GM18499 (cell line): ENCODE measurements around the gene RNU1-3.
"Not testable (repeated sequence)": the region's sequence is repeated elsewhere in the genome, so short reads cannot be mapped to it uniquely, and the experiment has no call there.

Experiments used
- ATAC-seq: cut with Tn5 transposase; IDR thresholded peaks from one replicate; pipeline ENCODE4 v1.9.1; 2021; ENCODE audit warnings: moderate number of reproducible peaks; ENCODE audit not compliant: insufficient read depth, unreplicated experiment

The RNU1-3 gene

DNA sequence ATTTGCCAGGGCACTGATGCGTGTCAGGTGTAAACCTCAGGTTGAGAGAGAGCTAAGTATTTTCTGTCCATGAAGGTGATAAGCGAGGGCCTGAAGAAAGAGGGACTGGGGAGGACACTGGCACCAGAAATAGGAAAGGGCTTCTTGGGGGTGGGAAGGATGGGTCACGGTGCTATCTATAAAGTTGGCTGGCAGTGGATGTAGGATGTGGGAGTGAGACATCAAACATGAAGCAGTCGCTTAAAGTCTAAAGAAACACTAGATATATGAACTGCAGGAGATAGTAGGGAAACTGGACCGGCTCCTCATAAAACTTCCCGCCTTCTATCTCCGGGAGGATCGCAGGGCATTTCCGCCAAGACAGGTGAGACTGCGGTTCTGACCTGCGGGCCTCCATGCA lies 912 bp downstream of the RNU1-3 start:
- ATAC-seq = not testable (repeated sequence)

DNA sequence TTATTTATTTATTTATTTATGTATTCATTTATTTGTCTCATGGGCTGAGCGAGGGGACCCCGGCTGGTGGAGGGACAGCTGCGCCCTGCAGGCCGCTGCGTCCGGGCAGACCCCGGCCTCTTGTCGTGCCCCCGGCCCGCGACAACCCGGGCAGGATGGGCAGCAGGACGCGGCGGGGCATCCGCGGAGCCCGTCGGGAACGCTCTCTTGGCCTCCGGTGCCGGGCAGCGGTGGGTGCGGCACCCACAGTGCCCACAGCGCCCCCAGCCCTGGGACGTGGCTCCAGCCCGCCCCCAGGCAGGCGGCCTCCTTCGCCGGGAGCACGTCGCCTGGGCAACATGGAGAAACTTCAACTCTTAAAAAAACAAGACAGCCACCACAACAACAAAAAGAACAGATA lies 8.5 kb downstream of the RNU1-3 start:
- not testable (repeated sequence) for ATAC-seq

DNA sequence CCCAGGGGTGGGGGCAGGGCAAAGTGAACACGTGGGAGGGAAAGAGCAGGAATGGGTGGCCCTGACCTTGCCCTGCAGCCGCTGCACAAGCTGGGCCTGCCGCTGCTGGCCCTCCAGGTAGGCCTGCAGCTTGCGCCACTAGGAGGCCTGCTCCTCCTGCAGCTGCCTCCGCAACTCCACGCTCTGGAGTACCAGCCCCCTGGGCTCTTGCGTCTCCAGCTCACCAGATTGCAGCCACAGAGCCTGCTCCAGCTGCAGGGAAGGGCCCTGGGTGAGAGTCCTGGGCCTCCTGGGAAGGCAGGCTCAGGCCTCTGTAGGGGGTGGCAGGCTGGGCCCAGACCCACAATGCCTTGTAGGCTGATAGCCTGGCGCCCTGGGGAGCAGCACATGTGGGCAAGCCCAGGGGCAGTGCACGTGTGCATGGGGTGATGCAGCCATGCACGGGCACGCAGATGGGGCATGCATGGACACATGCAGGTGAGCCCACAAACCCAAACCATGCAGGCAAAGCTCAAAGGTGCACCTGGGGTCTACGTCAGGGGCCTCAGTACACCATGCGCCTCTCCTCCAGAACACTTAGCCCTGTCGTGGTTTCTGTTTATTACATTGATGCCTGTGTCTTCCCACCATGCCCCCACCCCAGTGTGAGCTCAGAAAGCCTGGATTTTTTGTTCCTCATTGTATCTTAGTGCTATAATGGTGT lies 9.6 kb downstream of the RNU1-3 start:
- not testable (repeated sequence) for ATAC-seq

DNA sequence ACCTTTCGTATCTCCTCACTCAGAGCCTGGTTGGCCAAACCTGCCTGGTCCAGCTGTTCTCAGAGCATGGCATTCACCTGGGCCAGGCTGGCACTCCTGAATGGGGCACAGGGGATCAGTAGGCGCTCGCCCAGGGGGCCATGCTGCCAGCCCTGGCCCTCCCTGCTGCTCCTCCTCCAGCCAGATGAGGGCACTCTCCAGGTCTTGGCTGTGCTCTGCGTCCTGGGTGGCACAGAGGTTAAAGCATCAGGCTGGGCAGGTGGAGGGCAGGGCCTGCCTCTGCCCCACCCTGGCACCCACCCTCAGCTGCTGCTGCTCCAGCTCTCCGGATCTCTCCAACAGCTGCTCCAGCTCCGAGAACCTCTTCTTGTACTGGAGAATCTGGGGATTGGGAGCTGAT lies 10.2 kb downstream of the RNU1-3 start:
- not testable (repeated sequence) for ATAC-seq

DNA sequence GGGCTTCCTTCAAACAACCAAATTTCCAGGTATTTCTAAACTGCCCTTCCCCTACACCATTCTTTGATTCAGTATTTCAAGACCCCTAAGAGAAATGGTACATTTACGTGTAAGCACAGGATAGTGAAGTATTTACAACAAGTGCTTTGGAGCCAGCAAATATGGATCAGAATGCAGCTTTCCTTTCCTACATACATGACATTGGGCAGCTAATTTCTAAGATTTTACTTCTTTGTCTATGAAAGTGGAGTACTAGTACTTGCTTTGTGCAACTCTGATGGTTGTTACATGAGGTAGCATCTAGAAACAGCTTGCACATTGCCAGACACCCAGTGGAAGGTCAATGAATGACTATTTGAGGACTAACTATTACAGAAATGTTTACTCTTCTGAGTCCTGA lies 15.2 kb downstream of the RNU1-3 start:
- not testable (repeated sequence) for ATAC-seq

DNA sequence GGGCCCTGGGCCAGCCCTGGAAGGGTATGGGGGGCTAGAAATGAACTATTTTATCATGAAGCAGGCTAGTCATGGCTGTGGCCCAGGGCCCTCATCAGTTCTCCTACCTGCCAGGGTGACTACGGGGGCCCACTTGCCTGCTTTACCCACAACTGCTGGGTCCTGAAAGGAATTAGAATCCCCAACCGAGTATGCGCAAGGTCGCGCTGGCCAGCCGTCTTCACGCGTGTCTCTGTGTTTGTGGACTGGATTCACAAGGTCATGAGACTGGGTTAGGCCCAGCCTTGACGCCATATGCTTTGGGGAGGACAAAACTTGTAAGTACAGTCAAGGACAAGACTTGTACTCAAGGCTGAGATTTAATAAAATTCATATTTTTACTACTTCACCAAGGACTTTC lies 16.8 kb downstream of the RNU1-3 start:
- not testable (repeated sequence) for ATAC-seq

DNA sequence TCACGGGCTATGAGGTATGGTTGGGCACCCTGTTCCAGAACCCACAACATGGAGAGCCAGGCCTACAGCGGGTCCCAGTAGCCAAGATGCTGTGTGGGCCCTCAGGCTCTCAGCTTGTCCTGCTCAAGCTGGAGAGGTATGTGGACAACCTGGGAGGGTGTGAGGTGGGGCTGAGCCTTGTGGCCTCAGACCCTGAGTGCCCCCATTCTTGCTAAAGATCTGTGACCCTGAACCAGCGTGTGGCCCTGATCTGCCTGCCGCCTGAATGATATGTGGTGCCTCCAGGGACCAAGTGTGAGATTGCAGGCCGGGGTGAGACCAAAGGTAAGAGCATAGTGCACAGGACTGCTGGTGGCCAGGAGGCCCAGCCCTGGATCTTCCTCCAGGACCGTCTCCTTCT lies 17.4 kb downstream of the RNU1-3 start:
- ATAC-seq = not testable (repeated sequence)

DNA sequence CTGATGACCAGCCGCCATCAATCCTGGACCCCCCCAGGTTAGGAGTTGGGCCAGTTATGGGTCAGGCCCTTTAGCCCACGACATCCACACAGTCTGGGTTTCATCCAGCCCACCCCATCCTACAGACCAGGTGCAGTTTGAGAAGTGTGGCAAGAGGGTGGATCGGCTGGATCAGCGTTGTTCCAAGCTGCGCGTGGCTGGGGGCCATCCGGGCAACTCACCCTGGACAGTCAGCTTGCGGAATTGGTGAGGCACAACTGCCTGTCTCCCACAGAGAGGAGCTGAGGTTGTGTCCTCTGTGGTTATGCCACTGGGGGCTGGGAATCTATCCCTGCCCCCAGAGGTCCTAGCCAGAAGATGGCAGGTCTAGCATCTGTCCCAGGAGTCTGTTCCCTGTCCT lies 18.0 kb downstream of the RNU1-3 start:
- not testable (repeated sequence) for ATAC-seq

DNA sequence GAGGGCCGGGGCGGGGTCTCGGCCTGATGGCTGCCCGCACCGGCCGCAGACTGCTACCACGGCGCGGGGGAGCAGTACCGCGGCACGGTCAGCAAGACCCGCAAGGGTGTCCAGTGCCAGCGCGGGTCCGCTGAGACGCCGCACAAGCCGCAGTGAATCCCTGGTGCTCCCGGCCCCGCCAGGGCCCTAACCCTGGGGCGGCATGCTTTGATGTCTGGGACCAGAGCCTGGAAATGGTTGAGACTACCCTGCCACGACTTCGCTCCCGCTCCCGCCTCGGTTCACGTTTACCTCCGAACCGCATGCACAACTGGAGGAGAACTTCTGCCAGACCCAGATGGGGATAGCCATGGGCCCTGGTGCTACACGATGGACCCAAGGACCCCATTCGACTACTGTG lies 18.5 kb downstream of the RNU1-3 start:
- ATAC-seq = not testable (repeated sequence)

DNA sequence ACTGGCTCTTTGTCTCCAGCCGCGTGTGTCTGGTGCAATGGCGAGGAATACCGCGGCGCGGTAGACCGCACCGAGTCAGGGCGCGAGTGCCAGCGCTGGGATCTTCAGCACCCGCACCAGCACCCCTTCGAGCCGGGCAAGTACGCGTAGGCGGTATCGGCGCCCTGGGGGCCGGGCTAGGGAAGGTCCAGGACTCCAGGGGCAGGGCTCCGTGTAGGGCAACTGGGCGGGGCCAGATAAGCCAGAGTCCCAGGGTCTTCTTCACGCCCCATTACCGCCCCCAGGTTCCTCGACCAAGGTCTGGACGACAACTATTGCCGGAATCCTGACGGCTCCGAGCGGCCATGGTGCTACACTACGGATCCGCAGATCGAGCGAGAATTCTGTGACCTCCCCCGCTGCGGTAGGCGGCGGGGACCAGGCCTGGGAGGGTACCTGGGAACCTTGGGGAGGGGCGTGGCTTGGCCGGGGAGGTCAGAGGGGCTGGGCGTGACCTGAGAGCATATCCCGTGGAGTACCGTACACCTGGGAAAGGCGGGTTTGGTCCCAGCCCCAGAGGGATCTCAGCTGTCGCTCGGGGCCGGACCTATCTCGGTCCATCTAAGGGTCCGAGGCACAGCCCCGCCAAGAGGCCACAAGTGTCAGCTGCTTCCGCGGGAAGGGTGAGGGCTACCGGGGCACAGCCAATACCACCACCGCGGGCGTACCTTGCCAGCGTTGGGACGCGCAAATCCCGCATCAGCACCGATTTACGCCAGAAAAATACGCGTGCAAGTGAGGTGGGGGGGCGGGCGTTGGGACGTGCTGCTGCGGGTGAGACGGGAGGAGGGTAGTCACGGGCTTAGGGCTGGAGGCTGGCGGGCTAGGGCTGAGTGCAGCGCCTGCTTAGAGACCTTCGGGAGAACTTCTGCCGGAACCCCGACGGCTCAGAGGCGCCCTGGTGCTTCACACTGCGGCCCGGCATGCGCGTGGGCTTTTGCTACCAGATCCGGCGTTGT lies 19.3 kb downstream of the RNU1-3 start:
- not testable (repeated sequence) for ATAC-seq

DNA sequence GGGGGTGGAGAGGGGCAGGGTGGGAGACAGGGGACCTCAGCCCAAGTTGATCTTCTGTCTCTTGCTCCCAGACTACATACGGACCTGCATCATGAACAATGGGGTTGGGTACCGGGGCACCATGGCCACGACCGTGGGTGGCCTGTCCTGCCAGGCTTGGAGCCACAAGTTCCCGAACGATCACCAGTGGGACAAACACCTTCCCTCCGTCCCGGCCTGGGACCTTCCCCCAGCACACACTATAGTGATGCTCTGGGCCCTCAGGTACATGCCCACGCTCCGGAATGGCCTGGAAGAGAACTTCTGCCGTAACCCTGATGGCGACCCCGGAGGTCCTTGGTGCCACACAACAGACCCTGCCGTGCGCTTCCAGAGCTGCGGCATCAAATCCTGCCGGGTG lies 20.0 kb downstream of the RNU1-3 start:
- not testable (repeated sequence) for ATAC-seq

DNA sequence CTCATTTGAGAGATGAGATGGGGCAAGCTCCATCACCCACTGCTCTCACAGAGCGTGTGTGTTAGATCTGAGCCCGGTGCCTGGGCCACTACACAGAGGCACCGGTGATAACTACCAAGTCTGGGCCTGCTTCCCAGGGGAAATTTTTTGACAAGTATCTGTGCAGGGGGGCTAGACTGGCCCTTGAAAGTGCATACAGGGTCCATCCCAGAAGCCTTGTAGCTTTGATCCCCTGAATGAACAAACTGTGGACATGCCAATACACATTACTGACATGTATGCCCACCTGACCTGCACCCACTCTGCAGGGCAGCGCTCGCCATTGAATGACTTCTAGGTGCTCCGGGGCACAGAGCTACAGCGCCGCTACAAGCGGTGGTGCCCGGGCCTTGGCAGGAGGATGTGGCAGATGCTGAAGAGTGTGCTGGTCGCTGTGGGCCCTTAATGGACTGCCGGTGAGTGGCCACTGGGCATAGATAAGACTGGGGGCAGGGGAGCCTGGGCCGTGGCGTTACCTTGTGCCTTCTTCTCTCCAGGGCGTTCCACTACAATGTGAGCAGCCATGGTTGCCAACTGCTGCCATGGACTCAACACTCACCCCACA lies 20.6 kb downstream of the RNU1-3 start:
- not testable (repeated sequence) for ATAC-seq

DNA sequence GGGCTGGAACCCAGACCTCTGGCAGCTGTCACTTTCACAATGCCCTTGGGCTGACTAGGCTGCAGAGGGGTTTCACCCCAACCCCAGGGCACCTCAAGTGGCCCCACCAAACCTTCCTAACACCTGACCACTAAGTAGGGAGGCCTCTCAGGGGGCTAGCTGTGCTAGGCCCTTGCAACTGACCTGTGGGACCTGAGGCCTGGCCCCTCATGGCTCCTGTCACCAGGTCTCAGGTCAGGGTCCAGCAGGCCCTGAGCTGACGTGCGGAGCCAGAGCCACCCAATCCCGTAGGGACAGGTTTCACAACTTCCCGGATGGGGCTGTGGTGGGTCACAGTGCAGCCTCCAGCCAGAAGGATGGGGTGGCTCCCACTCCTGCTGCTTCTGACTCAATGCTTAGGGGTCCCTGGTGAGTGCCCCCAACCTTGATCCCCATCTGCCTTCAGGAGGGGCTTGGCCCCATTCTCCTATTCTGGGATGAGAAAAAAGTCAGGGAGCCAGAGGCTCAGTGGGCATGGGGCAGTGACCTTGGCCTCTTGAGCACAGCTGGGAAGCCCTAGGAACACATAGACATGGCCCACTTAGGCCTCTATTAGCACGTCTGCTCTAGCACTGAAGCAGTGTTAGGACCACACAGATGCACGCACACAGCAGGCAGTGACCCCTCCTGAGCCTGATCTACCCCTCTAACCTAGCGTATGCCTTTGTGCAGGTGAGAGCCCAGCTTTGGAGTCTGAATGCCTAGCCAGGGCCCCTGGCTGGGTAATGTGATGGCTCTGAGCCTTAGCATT lies 21.3 kb downstream of the RNU1-3 start:
- not testable (repeated sequence) for ATAC-seq

DNA sequence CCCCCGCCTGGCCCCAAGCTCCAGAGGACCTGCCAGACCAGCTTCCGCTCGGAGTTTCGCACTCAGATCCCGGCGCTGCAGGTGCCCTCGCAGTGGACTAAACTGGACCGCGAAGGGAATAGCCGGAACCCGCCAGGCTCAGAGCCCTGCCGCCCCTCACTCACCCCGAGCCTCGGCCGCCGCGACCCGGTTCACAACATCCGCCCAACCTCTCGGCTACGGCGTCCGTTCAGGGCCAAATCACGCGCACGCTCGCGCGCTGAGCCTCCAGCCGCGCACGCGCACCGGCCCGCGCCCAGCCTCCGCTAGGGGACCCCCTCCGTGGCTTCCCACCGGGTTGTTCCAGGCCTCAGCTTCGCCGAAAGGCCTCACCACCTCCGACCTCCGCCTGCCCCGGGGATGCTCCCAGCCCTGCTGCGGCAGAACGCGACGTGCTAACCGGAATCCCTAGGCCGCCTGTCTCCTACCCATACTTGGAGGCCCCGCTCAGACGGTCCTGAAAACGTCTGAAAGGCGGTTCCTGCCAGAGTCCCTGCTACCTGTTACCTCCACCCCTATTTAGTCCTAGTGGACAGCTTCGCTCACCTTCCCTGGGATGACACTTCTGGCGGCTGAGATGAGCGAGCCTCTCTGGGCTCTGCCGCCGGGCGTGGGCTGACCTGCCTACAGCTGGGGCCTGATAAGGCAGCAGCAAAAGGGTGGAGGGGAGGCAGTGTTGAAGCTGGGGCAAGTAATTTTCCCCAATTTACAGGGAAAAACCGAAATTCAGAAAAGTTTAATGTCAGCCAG lies 22.1 kb downstream of the RNU1-3 start:
- not testable (repeated sequence) for ATAC-seq

DNA sequence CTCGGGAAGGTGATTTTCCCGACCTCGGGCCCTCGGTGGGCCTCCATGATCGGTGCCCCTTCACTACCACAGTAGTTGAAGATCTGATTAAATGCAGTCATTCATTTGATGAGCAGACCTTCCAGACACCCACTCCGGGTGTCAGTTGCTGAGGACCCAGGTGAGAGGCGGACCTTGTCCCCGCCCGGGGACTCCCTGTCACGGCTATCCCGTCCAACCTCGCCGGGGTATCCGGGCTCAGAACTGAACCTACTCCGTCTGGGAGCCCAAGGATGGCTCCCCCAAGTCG lies 22.6 kb downstream of the RNU1-3 start:
- ATAC-seq = no peak

DNA sequence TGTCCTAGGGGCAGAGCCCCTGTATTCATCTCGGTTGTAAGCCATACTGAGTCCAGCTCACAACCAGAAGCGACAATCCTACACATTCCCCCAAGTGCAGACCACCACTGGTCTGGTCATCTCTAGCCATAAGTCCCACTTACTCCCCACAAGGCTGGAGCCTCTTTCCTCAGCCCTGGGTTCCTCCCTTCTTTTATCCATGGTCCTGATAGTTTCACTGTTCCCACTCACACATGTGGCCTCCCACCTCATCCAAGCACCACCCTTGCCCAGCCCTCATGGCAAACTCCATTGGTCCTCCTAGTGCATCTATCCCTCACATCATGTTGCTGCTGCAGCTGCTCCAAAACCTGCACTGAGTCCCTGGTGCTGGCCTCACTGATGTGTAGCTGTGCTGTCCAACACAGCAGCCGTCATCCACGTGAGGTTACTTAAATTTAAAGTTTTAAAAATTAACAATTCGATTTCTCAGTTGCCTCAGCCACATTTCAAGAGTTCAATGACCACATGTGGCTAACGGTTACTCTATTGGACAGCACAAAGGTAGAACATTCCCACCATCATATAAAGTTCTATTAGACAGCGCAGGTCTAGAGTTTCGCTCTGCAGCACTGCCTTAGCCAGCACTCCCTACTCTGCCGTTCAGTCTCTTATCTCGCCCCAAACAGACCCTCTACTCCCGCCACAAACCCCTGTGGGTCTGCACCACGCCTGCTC lies 23.1 kb downstream of the RNU1-3 start:
- not testable (repeated sequence) for ATAC-seq

DNA sequence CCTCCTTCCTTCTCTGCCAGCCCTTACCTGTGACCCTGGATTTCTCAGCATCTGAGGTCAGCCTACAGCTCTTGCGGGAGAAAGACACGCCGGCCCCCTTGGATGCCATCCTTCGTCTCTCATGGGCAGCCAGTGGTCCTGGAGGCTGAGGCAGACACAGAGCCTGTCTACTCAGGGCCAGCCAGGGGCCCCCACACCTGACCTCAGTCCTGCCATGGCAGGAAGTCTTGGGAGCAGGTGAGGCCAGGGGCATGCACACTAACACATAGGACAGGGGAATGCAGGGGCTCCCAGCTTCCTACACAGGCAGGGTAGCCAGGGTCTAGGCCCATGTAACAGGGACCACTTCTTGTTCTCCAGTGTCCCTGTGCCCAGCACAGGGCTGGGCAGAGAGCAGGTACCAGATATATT lies 23.7 kb downstream of the RNU1-3 start:
- ATAC-seq = not testable (repeated sequence)

DNA sequence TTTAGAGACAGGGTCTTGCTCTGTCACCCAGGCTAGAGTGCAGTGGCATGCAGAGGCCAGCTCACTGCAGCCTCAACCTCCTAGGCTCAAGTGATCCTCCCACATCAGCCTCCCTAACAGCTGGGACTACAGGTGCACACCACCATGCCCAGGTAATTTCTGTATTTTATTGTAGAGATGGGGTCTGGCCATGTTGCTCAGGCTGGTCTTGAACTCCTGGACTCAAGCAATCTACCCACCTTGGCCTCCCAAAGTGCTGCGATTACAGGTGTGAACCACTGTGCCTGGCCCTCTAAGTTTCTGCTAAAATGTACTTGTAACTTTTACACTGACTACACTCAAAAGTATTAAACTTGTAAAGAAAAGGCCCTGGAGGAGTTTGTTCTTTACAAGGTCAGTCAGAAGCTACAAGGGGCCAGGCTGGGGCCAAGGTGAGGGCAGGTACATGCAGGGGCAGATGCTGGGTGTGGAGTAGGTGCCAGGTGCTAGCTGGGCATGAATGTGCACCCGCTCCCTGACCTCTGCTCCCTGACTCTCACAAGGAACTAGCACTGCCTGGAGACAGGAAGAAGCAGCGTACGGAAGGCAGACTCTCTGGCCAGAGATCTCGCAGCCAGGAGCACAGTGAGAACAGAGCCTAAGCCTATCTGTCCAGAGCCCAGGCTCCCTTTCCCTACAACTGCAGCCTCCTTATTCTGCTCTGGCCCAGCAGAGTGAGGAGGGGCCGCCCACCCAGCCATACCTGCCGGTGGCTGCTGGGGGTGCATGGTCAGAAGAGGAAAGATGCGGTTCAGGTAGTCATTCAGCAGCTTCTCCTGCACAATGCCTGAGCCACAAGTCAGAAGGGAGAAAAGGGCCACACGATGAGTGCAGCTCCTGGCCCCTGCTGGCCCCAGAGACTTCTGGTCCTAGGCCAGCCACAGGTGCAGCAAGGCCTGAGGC lies 24.5 kb downstream of the RNU1-3 start:
- ATAC-seq = not testable (repeated sequence)
